Heart right ventricle (tissue), 16 donors: ENCODE results near the gene ABO. TPM values are rescaled to one million over a fixed set of nuclear protein-coding genes. Genes with fewer than 3 reads are reported as not detected.
A peak's percentile ranks its signal among the peaks of the same experiment; 100 is the strongest.

Experiments used
- ATAC-seq, 8 donors: fragments of 200-7000 bp; cut with Tn5 transposase; one replicate each; pipeline ENCODE4 v1.9.1; 2020; ENCODE audit warnings: mild to moderate bottlenecking in 8 of 8, moderate library complexity in 8 of 8, moderate number of reproducible peaks in 1 of 8
- DNase-seq, 2 donors: peaks; one replicate each; pipeline ENCODE4 v3.0.0-alpha.2; 2020
- H3K27ac ChIP-seq, 10 donors: fragments of 200-600 bp; sonication (generic) in 2 of 10; one replicate each; pipeline versions ENCODE4 v1.5.0 to v1.8.0; 2020 to 2022; ENCODE audit warnings: mild to moderate bottlenecking in 3 of 10
- H3K27me3 ChIP-seq, 7 donors: fragments of 200-600 bp; one replicate each; pipeline ENCODE4 v1.8.0; 2021 to 2022; ENCODE audit warnings: mild to moderate bottlenecking in 2 of 7
- H3K36me3 ChIP-seq, 9 donors: fragments of 200-600 bp; sonication (generic) in 1 of 9; one replicate each; pipeline versions ENCODE4 v1.5.0 to v1.8.0; 2020 to 2022; ENCODE audit warnings: mild to moderate bottlenecking in 2 of 9
- H3K4me1 ChIP-seq, 9 donors: fragments of 200-600 bp; sonication (generic) in 1 of 9; one replicate each; pipeline versions ENCODE4 v1.5.0 to v1.8.0; 2020 to 2022; ENCODE audit warnings: mild to moderate bottlenecking in 4 of 9
- H3K4me3 ChIP-seq, 10 donors: fragments of 200-600 bp; sonication (generic) in 2 of 10; one replicate each; pipeline versions ENCODE4 v1.5.0 to v1.8.0; 2020 to 2022; ENCODE audit warnings: mild to moderate bottlenecking in 7 of 10, moderate library complexity in 2 of 10
- H3K9me3 ChIP-seq, 11 donors: fragments of 200-600 bp in 10 of 11; sonication (generic) in 2 of 11; one replicate each; pipeline versions ENCODE4 v1.5.0 to v1.8.0; 2013 to 2022; ENCODE audit warnings: mild to moderate bottlenecking in 2 of 11, control low read depth in 1 of 11, moderate library complexity in 1 of 11
- WGBS, 2 donors: extraction: QIAGEN DNeasy Blood & Tissue Kit; methylation state at CpG; one replicate each; pipeline ENCODE4 v1.1.7; 2013; ENCODE audit warnings: inconsistent platforms in 1 of 2; 5-methylcytosine and 5-hydroxymethylcytosine counted together
- intact Hi-C, 10 donors: fragments of 100-400 bp; cut with DNase I; formaldehyde crosslinking; loops; one replicate each; pipeline versions ENCODE4 v1.11.1 to v1.14.2; 2022
- polyA plus RNA-seq, 2 donors: library from polyadenylated mRNA; stranded (reverse); fragments of 200-250 nt; gene quantifications; one replicate each; pipeline ENCODE4 v1.2.3, GENCODE V29; 2013
- total RNA-seq, 10 donors: library from RNA; stranded (reverse); fragmentation: NEBNext Ultra II Directional in 3 of 10; extraction: Animal tissue kit (Norgen Biotek cat#: 25700) in 3 of 10; gene quantifications; one replicate each; pipeline versions ENCODE4 v1.2.1 to v1.2.4, GENCODE V29; 2021 to 2023
- TF ChIP-seq, protein P1 (sequence below), 9 donors: fragments of 200-600 bp; sonication (generic) in 2 of 9; IDR thresholded peaks; one replicate each; pipeline versions ENCODE4 v1.5.0 to v1.8.0; 2021 to 2022; ENCODE audit warnings: antibody characterized with exemption in 9 of 9, mild to moderate bottlenecking in 5 of 9, moderate library complexity in 1 of 9
- donor health status: Arrhythmogenic right ventricular cardiomyopathy.
- donor health status: ischemic (EF 13 %, LVEDD 7.1; RV severe dilation, severe dysfunction).
- donor health status: healthy with polysubstance abuse.
- donor health status: DM: no; HTN: yes; CAD: no.
- donor health status: DM: no; HTN: no; CAD: no.
- donor health status: ischemic (EF 25% LVEDD 6.9; RV normal size, moderate dysfunction).
- donor health status: ischemic (EF 25% LVEDD 5.7; RV mildly dilated, moderate dysfunction).
- donor health status: healthy.
- donor health status: DM: yes; HTN: yes; CAD: no.
- donor health status: Ischemic cardiomyopathy.
- donor health status: ischemic (EF 35%, LVEDD 5.7; RV mildly dilated, moderate dysfunction).
- donor health status: nonischemic (EF 11% LVEDD 7.7; RV severe dilation, severe dysfunction).
- donor health status: DM: yes; HTN: yes; CAD: no.
- donor health status: PGD.
- donor health status: ischemic (EF 29% LVEDD 5.4; RV normal size, mild dysfunction).
- donor health status: nonischemic (EF 23%, LVEDD 6.1; RV moderate dilation, normal function).

The ABO gene
- total and polyA plus RNA-seq, 12 donors, result 0.25 to 2.9 (median 1.6) TPM

DNA sequence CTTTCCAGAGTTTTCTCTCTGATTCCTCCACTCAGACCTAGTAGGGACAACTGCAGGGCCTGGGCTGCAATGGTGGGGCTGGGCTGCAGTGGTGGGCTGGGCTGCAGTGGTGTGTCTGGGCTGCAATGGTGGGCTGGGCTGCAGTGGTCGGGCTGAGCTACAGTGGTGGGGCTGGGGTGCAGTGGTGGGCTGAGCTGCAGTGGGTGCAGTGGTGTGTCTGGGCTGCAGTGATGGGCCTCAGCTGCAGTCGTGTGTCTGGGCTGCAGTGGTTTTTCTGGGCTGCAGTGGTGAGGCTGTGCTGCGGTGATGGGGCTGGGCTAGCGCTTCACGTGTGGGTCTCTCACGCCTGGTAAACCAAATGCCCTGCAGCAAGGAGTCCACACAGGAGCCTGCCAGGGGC, 27.4 kb downstream of the ABO start:
- Histone ChIP-seq H3K9me3 (no peaks in the 10 kb centered on the region), H3K27ac (no peak overlapping the region), H3K36me3 (no peaks in the 10 kb centered on the region), H3K4me1 (peaks cover 0 to 15% (median 5%) of the 10 kb centered on the region in 9 donors), H3K4me3 (no peak overlapping the region), H3K27me3 (peaks cover 0 to 25% (median 0%) of the 10 kb centered on the region in 7 donors)
- ATAC-seq (no peak), DNase-seq (no peak)
- intact Hi-C loops, result no loop called here
- TF ChIP-seq, protein P1, sequence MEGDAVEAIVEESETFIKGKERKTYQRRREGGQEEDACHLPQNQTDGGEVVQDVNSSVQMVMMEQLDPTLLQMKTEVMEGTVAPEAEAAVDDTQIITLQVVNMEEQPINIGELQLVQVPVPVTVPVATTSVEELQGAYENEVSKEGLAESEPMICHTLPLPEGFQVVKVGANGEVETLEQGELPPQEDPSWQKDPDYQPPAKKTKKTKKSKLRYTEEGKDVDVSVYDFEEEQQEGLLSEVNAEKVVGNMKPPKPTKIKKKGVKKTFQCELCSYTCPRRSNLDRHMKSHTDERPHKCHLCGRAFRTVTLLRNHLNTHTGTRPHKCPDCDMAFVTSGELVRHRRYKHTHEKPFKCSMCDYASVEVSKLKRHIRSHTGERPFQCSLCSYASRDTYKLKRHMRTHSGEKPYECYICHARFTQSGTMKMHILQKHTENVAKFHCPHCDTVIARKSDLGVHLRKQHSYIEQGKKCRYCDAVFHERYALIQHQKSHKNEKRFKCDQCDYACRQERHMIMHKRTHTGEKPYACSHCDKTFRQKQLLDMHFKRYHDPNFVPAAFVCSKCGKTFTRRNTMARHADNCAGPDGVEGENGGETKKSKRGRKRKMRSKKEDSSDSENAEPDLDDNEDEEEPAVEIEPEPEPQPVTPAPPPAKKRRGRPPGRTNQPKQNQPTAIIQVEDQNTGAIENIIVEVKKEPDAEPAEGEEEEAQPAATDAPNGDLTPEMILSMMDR (IDR thresholded peaks at IDR 0.05), result no peak
- WGBS, 2 donors, result 80 to 81% methylated on average over 6 of the region's 6 CpGs

DNA sequence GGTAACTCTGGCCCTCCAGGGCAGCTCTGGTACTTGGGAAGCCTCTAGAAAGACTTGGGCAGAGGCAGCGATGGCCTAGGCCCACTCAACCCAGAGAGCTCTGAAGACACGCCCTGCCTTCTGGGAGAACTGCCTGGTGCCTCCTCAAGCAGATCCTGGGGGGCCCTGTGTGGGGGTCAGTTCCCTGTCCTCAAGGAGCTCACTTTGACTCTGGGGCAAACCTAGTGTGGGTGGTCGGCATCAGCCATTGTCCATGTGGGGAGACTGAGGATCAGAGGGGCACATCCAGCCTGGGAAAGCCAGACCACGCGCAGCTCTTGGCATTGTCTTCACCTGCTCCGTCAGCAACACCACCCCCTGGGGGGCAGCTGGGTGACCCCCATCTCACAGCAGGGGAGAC, 28.0 kb downstream of the ABO start:
- H3K36me3 ChIP-seq, result no peaks in the 10 kb centered on the region
- intact Hi-C loops, result no loop called here
- no peak overlapping the region for H3K27ac ChIP-seq
- no peaks in the 10 kb centered on the region for H3K9me3 ChIP-seq
- peaks cover 0 to 29% (median 0%) of the 10 kb centered on the region in 7 donors for H3K27me3 ChIP-seq
- WGBS, 2 donors, result 92 to 94% methylated on average over 6 of the region's 6 CpGs
- TF ChIP-seq, protein P1 (IDR thresholded peaks at IDR 0.05), result no peak
- H3K4me3 ChIP-seq, result no peak overlapping the region
- peaks cover 0 to 9% (median 2%) of the 10 kb centered on the region in 9 donors for H3K4me1 ChIP-seq
- DNase-seq (no peak), ATAC-seq (no peak)

DNA sequence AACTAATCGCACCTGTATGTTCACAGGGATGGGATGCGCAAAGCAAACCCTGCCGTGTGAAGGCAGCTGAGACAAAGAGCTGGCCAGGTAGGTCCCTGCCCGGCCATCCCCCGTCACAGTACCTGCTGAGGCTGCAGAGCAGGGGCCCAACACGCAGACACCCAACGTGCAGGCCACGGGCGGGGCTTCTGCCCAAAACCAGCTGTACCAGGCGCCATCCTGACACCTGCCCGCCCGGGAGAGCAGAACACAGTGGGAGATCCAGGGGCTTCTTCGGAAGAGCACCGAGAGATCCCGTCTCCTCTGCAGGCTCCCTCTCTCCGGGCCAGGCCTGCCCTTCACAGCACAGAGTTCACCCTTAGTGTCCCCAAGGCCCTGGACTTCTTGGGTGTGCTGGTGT, 28.4 kb downstream of the ABO start:
- Histone ChIP-seq H3K9me3 (no peaks in the 10 kb centered on the region), H3K4me3 (no peak overlapping the region), H3K4me1 (peaks cover 0 to 4% (median 0%) of the 10 kb centered on the region in 9 donors), H3K36me3 (no peaks in the 10 kb centered on the region), H3K27me3 (peaks cover 0 to 29% (median 0%) of the 10 kb centered on the region in 7 donors), H3K27ac (no peak overlapping the region)
- intact Hi-C loops, result no loop called here
- TF ChIP-seq, protein P1 (IDR thresholded peaks at IDR 0.05), result no peak
- peak in 1 of 8 donors; percentile 13 for ATAC-seq
- DNase-seq, result no peak
- WGBS, 2 donors, result 84 to 85% methylated on average over 16 of the region's 16 CpGs

DNA sequence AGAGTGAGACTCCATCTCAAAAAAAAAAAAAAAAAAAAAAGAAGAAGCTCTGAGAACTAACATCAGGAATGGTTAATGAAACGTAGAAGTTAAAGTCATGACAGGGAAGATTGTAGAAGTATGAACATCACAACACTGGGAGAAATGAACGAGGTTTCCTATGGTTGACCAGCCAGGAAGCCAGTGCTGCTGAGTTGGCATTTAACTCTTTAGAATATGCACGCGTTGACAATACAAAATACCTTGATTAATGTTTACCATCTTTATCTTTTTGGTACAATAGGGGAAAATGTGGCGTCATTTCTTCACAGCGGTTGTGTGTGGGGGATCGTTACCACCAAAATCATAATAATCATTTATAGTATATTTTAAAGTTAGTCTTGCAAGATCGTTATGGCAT, 32.0 kb downstream of the ABO start:
- H3K27ac ChIP-seq, result no peak overlapping the region
- ATAC-seq, result no peak
- WGBS, 2 donors, result 78 to 79% methylated on average over 8 of the region's 8 CpGs
- H3K9me3 ChIP-seq, result no peaks in the 10 kb centered on the region
- H3K4me3 ChIP-seq, result no peak overlapping the region
- H3K36me3 ChIP-seq, result no peaks in the 10 kb centered on the region
- TF ChIP-seq, protein P1 (IDR thresholded peaks at IDR 0.05), result no peak
- peaks cover 9 to 19% (median 17%) of the 10 kb centered on the region in 9 donors for H3K4me1 ChIP-seq
- peaks cover 0 to 26% (median 0%) of the 10 kb centered on the region in 7 donors for H3K27me3 ChIP-seq
- no peak for DNase-seq
- intact Hi-C loops, result no loop called here
